ENCODE data around the gene PDZD2. TPM values are rescaled to one million over a fixed set of nuclear protein-coding genes. Genes with fewer than 3 reads are reported as not detected.

PDZD2 gene
- total RNA-seq, 1 donor from 2014 or later = 0.65 TPM

- no peaks in the 10 kb centered on the region for H3K4me1 Mint-ChIP-seq
- no peaks in the 10 kb centered on the region for H3K9me3 Mint-ChIP-seq
- no peak overlapping the region for H3K27ac Mint-ChIP-seq (ENCODE audit: unreplicated experiment)
Observed at GRCh38 chr5:31999470-31999869, 360.5 kb downstream of the PDZD2 start.

GRCh38 chr5:32000731-32001130 lies 361.8 kb downstream of the PDZD2 start:
- Mint-ChIP-seq H3K4me3 (no peak overlapping the region), H3K4me1 (no peaks in the 10 kb centered on the region), H3K36me3 (ENCODE audit: low read depth) (no peaks in the 10 kb centered on the region), H3K9me3 (no peaks in the 10 kb centered on the region), H3K27ac (ENCODE audit: unreplicated experiment) (no peak overlapping the region), H3K27me3 (ENCODE audit: low read depth) (no peaks in the 10 kb centered on the region)
- no peak for DNase-seq (ENCODE audit: low read depth, low spot score)
- TF ChIP-seq CTCF (conservative IDR thresholded peaks at IDR 0.05) = no peak

More at GRCh38 chr5:31999470-31999869, 360.5 kb downstream of the PDZD2 start:
- DNase-seq (ENCODE audit: low read depth, low spot score) = no peak
- no peak for TF ChIP-seq CTCF (conservative IDR thresholded peaks at IDR 0.05)
- Mint-ChIP-seq H3K4me3 (no peak overlapping the region), H3K27me3 (ENCODE audit: low read depth) (no peaks in the 10 kb centered on the region), H3K36me3 (ENCODE audit: low read depth) (no peaks in the 10 kb centered on the region)

GRCh38 chr5:32001284-32001683 lies 362.4 kb downstream of the PDZD2 start:
- DNase-seq (ENCODE audit: low read depth, low spot score) = no peak
- Mint-ChIP-seq H3K36me3 (ENCODE audit: low read depth) (no peaks in the 10 kb centered on the region), H3K4me1 (no peaks in the 10 kb centered on the region), H3K27ac (ENCODE audit: unreplicated experiment) (no peak overlapping the region), H3K27me3 (ENCODE audit: low read depth) (no peaks in the 10 kb centered on the region), H3K9me3 (no peaks in the 10 kb centered on the region), H3K4me3 (no peak overlapping the region)
- no peak for TF ChIP-seq CTCF (conservative IDR thresholded peaks at IDR 0.05)

- Mint-ChIP-seq H3K9me3 (no peaks in the 10 kb centered on the region), H3K27ac (ENCODE audit: unreplicated experiment) (no peak overlapping the region), H3K4me3 (no peak overlapping the region), H3K4me1 (no peaks in the 10 kb centered on the region), H3K27me3 (ENCODE audit: low read depth) (no peaks in the 10 kb centered on the region), H3K36me3 (ENCODE audit: low read depth) (no peaks in the 10 kb centered on the region)
- no peak for TF ChIP-seq CTCF (conservative IDR thresholded peaks at IDR 0.05)
- DNase-seq (ENCODE audit: low read depth, low spot score) = no peak
Observed at GRCh38 chr5:32001707-32002106, 362.8 kb downstream of the PDZD2 start.

- Mint-ChIP-seq H3K36me3 (ENCODE audit: low read depth) (no peaks in the 10 kb centered on the region), H3K4me1 (no peaks in the 10 kb centered on the region), H3K27me3 (ENCODE audit: low read depth) (no peaks in the 10 kb centered on the region), H3K27ac (ENCODE audit: unreplicated experiment) (no peak overlapping the region), H3K9me3 (no peaks in the 10 kb centered on the region), H3K4me3 (no peak overlapping the region)
- no peak for TF ChIP-seq CTCF (conservative IDR thresholded peaks at IDR 0.05)
- DNase-seq (ENCODE audit: low read depth, low spot score) = no peak
Observed at GRCh38 chr5:32002755-32003154, 363.8 kb downstream of the PDZD2 start.

- no peaks in the 10 kb centered on the region for H3K36me3 Mint-ChIP-seq (ENCODE audit: low read depth)
- H3K4me3 Mint-ChIP-seq = no peak overlapping the region
- no peaks in the 10 kb centered on the region for H3K4me1 Mint-ChIP-seq
- no peak overlapping the region for H3K27ac Mint-ChIP-seq (ENCODE audit: unreplicated experiment)
- TF ChIP-seq CTCF (conservative IDR thresholded peaks at IDR 0.05) = no peak
- DNase-seq (ENCODE audit: low read depth, low spot score) = no peak
- no peaks in the 10 kb centered on the region for H3K9me3 Mint-ChIP-seq
- no peaks in the 10 kb centered on the region for H3K27me3 Mint-ChIP-seq (ENCODE audit: low read depth)
Observed at GRCh38 chr5:32003981-32004380, 365.1 kb downstream of the PDZD2 start.
